HepG2 (cell line): Measurements from ENCODE around the gene SUN5. TPM values are rescaled to one million over a fixed set of nuclear protein-coding genes. Genes with fewer than 3 reads are reported as not detected.

ENCODE experiments used
- ADNP ChIP-seq: sonication (generic); formaldehyde crosslinking; IDR thresholded peaks from 2 replicates; pipeline ENCODE4 v1.4.0; 2020; ENCODE audit warnings: missing genetic modification reagents
- BRD4 ChIP-seq: sonication (generic); formaldehyde crosslinking; IDR thresholded peaks from 2 replicates; pipeline ENCODE4 v1.4.0; 2020; ENCODE audit warnings: missing genetic modification reagents
- HMG20A ChIP-seq: IDR thresholded peaks from 2 replicates; pipeline ENCODE4 v1.6.1; 2016; ENCODE audit warnings: borderline replicate concordance
- KDM3A ChIP-seq: IDR thresholded peaks from 2 replicates; pipeline ENCODE4 v1.6.1; 2018; ENCODE audit warnings: low read depth, missing compliant biosample characterization
- KLF9 ChIP-seq: IDR thresholded peaks from 2 replicates; pipeline ENCODE4 v1.6.1; 2016; ENCODE audit warnings: low read depth
- MTA1 ChIP-seq: sonication (generic); formaldehyde crosslinking; IDR thresholded peaks from 2 replicates; pipeline ENCODE4 v1.4.0; 2020; ENCODE audit warnings: missing genetic modification reagents, mild to moderate bottlenecking, borderline replicate concordance
- NAIF1 ChIP-seq: sonication (generic); formaldehyde crosslinking; IDR thresholded peaks from 2 replicates; pipeline ENCODE4 v1.5.0; 2020; ENCODE audit warnings: mild to moderate bottlenecking, missing genetic modification reagents, borderline replicate concordance
- NFIB ChIP-seq: sonication (generic); formaldehyde crosslinking; IDR thresholded peaks from 2 replicates; pipeline ENCODE4 v1.9.0; 2021; ENCODE audit warnings: missing genetic modification reagents, mild to moderate bottlenecking, borderline replicate concordance
- NPAS2 ChIP-seq: sonication (generic); formaldehyde crosslinking; IDR thresholded peaks from 2 replicates; pipeline ENCODE4 v1.8.0; 2022; ENCODE audit warnings: mild to moderate bottlenecking, missing genetic modification reagents, borderline replicate concordance
- U2AF2 ChIP-seq: fragments of 200-400 bp; formaldehyde crosslinking; IDR thresholded peaks from 2 replicates; pipeline ENCODE4 v1.6.1; 2017; ENCODE audit warnings: low read depth, mild to moderate bottlenecking, low read length
- ZFP82 ChIP-seq: sonication (generic); formaldehyde crosslinking; IDR thresholded peaks from 2 replicates; pipeline ENCODE4 v1.5.1; 2020; ENCODE audit warnings: mild to moderate bottlenecking, missing genetic modification reagents, borderline replicate concordance
- ZNF263 ChIP-seq: sonication (generic); formaldehyde crosslinking; IDR thresholded peaks from 2 replicates; pipeline ENCODE4 v1.4.0; 2020; ENCODE audit warnings: missing genetic modification reagents
- ZNF746 ChIP-seq: sonication (generic); formaldehyde crosslinking; IDR thresholded peaks from 2 replicates; pipeline ENCODE4 v1.8.0; 2022; ENCODE audit warnings: mild to moderate bottlenecking, missing genetic modification reagents
- polyA plus RNA-seq, 8 experiments: library from polyadenylated mRNA; depleted of rRNA in 3 of 8; stranded (reverse) in 7 of 8; unstranded in 1 of 8; fragments of >200 nt; fragmentation: Illumina TruSeq in 4 of 8; extraction: Trizol in 4 of 8; gene quantifications; 2 replicates each; pipeline versions ENCODE4 v1.2.1 to v1.2.3, GENCODE V29; 2011 to 2016; ENCODE audit warnings: low read depth in 4 of 8, missing spikeins in 1 of 8, mixed read lengths in 1 of 8; ENCODE audit not compliant: insufficient read depth in 1 of 8
- total RNA-seq, 5 experiments: library from RNA; depleted of rRNA; stranded (reverse); fragments of >200 nt; fragmentation: Illumina TruSeq; extraction: Trizol; gene quantifications; 2 replicates each; pipeline ENCODE4 v1.2.3, GENCODE V29; 2016; ENCODE audit warnings: low read depth in 1 of 5
- TF ChIP-seq, protein P1 (sequence below): sonication (generic); formaldehyde crosslinking; IDR thresholded peaks from 2 replicates; pipeline ENCODE4 v1.4.0; 2020; ENCODE audit warnings: missing genetic modification reagents, low read depth, mild to moderate bottlenecking, borderline replicate concordance
- TF ChIP-seq, protein P2 (sequence below): IDR thresholded peaks from 2 replicates; pipeline ENCODE4 v1.6.1; 2016; ENCODE audit warnings: mild to moderate bottlenecking
- TF ChIP-seq, protein P3 (sequence below): sonication (generic); formaldehyde crosslinking; IDR thresholded peaks from 2 replicates; pipeline ENCODE4 v1.4.0; 2020; ENCODE audit warnings: missing genetic modification reagents
- TF ChIP-seq, protein P4 (sequence below): sonication (generic); formaldehyde crosslinking; IDR thresholded peaks from 2 replicates; pipeline ENCODE4 v1.4.0; 2020; ENCODE audit warnings: missing genetic modification reagents
- TF ChIP-seq, protein P5 (sequence below): sonication (generic); formaldehyde crosslinking; IDR thresholded peaks from 2 replicates; pipeline ENCODE4 v1.8.1; 2023; ENCODE audit warnings: mild to moderate bottlenecking, inconsistent platforms, moderate library complexity, missing genetic modification reagents, borderline replicate concordance
- TF ChIP-seq, protein P6 (sequence below): sonication (generic); formaldehyde crosslinking; IDR thresholded peaks from 2 replicates; pipeline ENCODE4 v1.8.1; 2023; ENCODE audit warnings: mild to moderate bottlenecking, missing genetic modification reagents, borderline replicate concordance
- TF ChIP-seq, protein P7 (sequence below): sonication (generic); formaldehyde crosslinking; IDR thresholded peaks from 2 replicates; pipeline ENCODE4 v1.4.0; 2020; ENCODE audit warnings: low read depth, mild to moderate bottlenecking, missing genetic modification reagents

Gene SUN5
- total and polyA plus RNA-seq, 2 of the 13 experiments (the other 11 are each of a cell fraction or from before 2014, with no cell fraction given): not detected

DNA sequence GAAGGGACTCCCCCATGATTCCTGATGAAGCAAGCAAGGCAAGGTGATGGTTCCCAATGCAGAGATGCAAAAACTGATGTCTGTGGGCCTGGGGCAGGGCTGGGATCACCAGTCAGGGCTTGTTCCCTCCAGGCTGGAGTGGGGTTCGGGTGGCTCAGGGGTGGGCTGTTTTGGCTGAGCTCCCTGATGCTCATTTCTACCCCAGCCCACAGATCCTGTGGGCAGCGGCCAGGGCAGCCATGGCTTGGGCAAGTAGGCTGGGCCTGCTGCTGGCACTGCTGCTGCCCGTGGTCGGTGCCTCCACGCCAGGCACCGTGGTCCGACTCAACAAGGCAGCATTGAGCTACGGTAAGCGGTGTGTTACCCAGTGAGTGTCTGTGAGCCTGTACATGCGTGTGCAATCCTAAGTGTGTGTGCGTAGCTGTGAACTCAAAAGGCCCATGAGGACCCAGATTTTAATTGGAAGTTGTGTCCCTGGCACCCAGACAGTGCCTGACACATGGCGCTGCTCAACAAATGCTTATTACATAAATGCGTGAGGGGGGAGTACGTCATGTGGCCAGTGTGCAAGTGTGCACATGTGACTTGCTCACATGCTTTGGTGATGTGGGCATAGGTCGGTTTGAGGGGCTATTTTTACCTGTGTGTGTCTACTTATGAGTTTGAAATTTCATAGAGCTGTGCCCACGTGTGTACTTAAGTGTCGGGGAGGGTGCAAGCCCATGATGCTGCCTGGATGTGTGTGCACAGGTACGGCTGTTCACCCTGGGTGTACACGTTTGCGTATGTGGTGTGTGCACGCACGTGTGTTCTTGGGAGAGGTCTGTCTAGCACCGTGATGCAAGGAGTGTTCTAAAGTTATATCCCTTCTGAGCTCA is 4.3 kb upstream of the SUN5 start (continued):
- TF ChIP-seq, protein P1, sequence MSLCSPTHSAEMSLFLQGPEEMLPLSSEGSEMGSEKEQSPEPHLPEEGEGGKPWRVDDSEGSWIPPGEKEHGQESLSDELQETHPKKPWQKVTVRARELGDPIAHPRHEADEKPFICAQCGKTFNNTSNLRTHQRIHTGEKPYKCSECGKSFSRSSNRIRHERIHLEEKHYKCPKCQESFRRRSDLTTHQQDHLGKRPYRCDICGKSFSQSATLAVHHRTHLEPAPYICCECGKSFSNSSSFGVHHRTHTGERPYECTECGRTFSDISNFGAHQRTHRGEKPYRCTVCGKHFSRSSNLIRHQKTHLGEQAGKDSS: 0 out of 2 replicates have a peak, but pooled peaks have one; percentile 24
- TF ChIP-seq ZFP82 (CRISPR knock-in tag) (no peak; the same call in none of the 2 replicates), ZNF263 (CRISPR knock-in tag) (no peak), U2AF2 (no peak), HMG20A (CRISPR knock-in tag) (no peak; the same call in 1 of the 2 replicates), NPAS2 (CRISPR knock-in tag) (no peak), MTA1 (no peak), BRD4 (CRISPR knock-in tag) (peak; percentile 91), NFIB (CRISPR knock-in tag) (no peak), ADNP (CRISPR knock-in tag) (peak; percentile 53), KLF9 (CRISPR knock-in tag) (peak; percentile 72; the same call in 1 of the 2 replicates), ZNF746 (no peak), KDM3A (CRISPR knock-in tag) (no peak), NAIF1 (CRISPR knock-in tag) (no peak; the same call in 1 of the 2 replicates)
- TF ChIP-seq, protein P2, sequence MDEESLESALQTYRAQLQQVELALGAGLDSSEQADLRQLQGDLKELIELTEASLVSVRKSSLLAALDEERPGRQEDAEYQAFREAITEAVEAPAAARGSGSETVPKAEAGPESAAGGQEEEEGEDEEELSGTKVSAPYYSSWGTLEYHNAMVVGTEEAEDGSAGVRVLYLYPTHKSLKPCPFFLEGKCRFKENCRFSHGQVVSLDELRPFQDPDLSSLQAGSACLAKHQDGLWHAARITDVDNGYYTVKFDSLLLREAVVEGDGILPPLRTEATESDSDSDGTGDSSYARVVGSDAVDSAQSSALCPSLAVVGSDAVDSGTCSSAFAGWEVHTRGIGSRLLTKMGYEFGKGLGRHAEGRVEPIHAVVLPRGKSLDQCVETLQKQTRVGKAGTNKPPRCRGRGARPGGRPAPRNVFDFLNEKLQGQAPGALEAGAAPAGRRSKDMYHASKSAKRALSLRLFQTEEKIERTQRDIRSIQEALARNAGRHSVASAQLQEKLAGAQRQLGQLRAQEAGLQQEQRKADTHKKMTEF: no peak
- TF ChIP-seq, protein P3, sequence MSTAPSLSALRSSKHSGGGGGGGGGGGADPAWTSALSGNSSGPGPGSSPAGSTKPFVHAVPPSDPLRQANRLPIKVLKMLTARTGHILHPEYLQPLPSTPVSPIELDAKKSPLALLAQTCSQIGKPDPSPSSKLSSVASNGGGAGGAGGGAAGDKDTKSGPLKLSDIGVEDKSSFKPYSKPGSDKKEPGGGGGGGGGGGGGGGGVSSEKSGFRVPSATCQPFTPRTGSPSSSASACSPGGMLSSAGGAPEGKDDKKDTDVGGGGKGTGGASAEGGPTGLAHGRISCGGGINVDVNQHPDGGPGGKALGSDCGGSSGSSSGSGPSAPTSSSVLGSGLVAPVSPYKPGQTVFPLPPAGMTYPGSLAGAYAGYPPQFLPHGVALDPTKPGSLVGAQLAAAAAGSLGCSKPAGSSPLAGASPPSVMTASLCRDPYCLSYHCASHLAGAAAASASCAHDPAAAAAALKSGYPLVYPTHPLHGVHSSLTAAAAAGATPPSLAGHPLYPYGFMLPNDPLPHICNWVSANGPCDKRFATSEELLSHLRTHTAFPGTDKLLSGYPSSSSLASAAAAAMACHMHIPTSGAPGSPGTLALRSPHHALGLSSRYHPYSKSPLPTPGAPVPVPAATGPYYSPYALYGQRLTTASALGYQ (CRISPR knock-in tag): peak; percentile 39; the same call in 1 of the 2 replicates
- TF ChIP-seq, protein P4, sequence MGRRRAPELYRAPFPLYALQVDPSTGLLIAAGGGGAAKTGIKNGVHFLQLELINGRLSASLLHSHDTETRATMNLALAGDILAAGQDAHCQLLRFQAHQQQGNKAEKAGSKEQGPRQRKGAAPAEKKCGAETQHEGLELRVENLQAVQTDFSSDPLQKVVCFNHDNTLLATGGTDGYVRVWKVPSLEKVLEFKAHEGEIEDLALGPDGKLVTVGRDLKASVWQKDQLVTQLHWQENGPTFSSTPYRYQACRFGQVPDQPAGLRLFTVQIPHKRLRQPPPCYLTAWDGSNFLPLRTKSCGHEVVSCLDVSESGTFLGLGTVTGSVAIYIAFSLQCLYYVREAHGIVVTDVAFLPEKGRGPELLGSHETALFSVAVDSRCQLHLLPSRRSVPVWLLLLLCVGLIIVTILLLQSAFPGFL: peak; percentile 10; the same call in 1 of the 2 replicates
- TF ChIP-seq, protein P5, sequence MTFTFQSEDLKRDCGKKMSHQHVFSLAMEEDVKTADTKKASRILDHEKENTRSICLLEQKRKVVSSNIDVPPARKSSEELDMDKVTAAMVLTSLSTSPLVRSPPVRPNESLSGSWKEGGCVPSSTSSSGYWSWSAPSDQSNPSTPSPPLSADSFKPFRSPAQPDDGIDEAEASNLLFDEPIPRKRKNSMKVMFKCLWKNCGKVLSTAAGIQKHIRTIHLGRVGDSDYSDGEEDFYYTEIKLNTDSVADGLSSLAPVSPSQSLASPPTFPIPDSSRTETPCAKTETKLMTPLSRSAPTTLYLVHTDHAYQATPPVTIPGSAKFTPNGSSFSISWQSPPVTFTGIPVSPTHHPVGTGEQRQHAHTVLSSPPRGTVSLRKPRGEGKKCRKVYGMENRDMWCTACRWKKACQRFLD (CRISPR knock-in tag): 0 out of 2 replicates have a peak, but pooled peaks have one; percentile 12
- TF ChIP-seq, protein P6, sequence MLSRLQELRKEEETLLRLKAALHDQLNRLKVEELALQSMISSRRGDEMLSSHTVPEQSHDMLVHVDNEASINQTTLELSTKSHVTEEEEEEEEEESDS (CRISPR knock-in tag): peak; percentile 77; the same call in 1 of the 2 replicates
- TF ChIP-seq, protein P7, sequence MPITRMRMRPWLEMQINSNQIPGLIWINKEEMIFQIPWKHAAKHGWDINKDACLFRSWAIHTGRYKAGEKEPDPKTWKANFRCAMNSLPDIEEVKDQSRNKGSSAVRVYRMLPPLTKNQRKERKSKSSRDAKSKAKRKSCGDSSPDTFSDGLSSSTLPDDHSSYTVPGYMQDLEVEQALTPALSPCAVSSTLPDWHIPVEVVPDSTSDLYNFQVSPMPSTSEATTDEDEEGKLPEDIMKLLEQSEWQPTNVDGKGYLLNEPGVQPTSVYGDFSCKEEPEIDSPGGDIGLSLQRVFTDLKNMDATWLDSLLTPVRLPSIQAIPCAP (CRISPR knock-in tag): no peak
